ENCODE measurements around the gene SPAG6. TPM values are rescaled to one million over a fixed set of nuclear protein-coding genes. Genes with fewer than 3 reads are reported as not detected.

Gene SPAG6
- total RNA-seq, 1 donor from 2014 or later: not detected

- intact Hi-C loops (cut with DNase I): no loop called here
Measured at GRCh38 chr10:22442468-22442867, 97.2 kb downstream of the SPAG6 start.

GRCh38 chr10:22443175-22443901, 98.0 kb downstream of the SPAG6 start:
- intact Hi-C loops (cut with DNase I): no loop called here
- no peak for DNase-seq (ENCODE audit: low spot score)

More at GRCh38 chr10:22442468-22442867, 97.2 kb downstream of the SPAG6 start:
- DNase-seq (ENCODE audit: low spot score): no peak

DNA sequence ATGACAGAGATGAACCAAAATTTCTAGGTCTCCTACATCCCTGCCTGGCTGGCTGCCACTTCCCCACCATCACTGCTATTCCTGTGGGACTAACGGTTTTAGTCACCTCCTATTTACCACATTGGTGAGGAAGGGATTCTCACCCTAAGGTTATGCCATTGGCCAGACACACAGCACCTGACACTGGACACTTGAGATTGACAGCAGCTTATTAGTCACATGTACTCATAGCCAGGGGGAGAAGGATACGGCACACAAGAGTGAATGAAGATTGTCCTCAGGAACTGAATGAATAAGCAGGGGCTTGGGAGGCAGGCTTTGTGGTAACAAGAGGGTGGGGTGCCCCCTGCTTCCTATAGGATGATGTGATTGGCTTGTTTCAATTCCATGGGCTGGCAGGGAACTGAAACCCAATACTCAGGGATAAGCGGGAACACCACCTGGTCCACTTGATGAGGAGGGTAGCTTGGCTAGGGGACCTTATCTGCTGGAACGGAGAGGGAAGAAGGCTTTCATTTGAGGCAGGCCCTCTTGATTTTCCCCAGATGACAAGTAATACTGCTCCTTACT, 99.0 kb downstream of the SPAG6 start:
- DNase-seq (ENCODE audit: low spot score): no peak
- intact Hi-C loops (cut with DNase I): no loop called here

DNA sequence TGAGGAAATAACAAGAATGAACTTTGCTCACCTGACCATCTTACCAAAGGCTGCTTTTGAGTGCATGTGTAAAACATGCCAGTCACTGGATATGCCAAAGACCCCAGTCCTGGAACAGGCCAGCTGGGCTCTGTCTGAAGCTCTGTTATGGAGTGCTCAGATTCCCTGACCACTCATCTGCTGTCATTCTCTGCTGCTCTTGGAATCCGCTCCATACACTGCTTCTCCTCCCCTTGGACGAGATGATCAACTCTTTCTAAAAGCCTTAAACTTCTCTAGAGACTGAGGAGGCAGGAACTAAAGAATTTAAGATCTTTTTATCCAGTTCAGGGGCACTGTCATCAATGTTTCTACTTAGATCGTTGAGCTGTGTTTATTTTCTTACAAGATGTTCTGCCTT, 100.2 kb downstream of the SPAG6 start:
- no peak for DNase-seq (ENCODE audit: low spot score)
- intact Hi-C loops (cut with DNase I): no loop called here

GRCh38 chr10:22447068-22447467, 101.8 kb downstream of the SPAG6 start:
- DNase-seq (ENCODE audit: low spot score): no peak
- intact Hi-C loops (cut with DNase I): no loop called here

DNA sequence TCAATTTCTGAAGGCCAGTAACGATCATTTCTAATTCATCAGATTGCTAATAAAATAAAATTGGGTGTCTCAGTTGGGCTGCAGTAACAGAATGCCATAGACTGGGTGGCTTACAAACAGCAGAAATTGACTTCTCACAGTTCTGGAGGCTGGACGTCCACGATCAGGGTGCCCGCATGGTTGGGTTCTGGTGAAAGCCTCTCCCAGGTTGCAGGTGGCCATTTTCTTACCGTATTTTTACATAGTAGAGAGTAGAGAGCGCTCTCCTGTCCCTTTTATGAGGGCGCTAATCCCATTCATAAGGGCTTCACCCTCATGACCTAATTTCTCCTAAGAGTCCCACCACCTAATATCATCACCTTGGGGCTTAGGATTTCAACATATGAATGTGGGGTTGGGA, 106.0 kb downstream of the SPAG6 start:
- intact Hi-C loops (cut with DNase I): no loop called here
- DNase-seq (ENCODE audit: low spot score): no peak

DNA sequence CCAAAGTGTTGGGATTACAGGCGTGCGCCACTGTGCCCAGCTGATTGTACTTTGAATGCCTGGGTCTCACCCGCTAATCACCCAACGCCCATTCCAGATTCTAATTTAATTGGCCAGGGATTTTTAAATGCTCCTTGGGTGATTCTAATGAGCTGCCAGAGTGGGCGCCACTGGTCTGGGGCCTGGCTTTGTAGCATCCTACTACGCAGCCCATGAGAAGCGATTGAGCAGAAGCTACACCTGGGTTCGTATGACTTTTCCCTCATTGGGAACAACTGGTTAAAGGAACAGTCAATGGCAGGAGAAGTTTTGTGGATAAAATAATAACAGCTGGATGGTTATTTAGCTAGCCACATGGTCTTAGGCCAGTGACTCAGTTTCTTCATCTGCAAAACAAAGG, 108.0 kb downstream of the SPAG6 start:
- intact Hi-C loops (cut with DNase I): no loop called here
- no peak for DNase-seq (ENCODE audit: low spot score)

- intact Hi-C loops (cut with DNase I): no loop called here
- DNase-seq (ENCODE audit: low spot score): no peak
Measured at GRCh38 chr10:22453948-22454591, 108.8 kb downstream of the SPAG6 start.

DNA sequence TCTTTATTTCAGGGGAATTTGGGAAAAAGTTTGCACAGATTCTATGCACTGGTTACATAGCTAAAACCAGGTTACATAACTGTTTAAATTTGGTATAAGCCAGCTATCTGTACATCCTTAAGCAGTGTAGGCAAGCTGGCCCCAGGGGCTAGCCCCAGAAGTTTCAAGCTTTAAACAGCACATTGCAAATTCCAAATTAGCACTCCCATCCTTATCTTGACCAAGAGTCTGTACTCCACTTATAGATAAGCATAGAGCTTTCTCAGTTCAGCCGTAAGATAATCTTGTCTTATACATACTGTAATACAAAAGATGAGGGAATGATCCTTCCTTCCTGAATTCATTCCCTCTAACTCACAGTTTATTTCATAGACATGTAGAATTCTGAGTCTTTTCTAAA, 109.3 kb downstream of the SPAG6 start:
- intact Hi-C loops (cut with DNase I): no loop called here

DNA sequence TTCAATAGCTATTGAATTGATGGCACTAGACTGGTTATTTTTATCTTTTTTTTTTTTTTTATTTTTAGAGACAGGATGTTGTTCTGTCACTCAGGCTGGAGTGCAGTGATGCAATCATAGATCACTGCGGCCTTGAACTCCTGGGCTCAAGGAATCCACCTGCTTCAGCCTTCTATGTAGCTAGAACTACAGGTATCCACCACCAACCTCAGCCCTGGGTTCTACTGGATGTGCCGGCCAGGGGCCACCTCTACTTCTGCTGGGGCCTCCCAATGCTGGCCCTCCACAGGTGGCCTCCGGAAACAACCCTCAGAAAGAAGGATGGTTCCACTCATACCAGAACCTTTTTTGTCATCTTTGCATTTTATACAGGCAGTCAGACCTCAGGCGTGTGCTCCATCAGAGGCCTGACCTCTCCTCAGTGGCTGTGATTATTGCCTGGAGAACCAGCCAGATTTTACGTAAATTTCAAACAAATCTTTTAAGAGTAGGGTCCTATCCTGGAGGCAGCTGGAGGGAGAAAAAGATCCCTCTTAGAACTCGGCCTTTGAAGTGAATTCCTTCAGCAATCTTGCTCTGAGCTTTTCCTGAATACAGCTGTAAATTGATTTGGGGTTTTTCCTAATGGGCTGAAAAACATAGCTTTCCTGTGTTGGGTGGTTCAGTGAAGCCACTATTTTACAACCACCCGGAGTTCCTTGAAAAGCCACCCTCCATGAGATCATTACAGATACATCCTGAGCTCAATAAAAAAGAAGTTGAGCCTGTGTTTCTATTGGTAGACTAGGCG, 110.0 kb downstream of the SPAG6 start:
- intact Hi-C loops (cut with DNase I): no loop called here
- DNase-seq (ENCODE audit: low spot score): no peak

More for the DNA sequence above, 109.3 kb downstream of the SPAG6 start:
- DNase-seq (ENCODE audit: low spot score): no peak

DNA sequence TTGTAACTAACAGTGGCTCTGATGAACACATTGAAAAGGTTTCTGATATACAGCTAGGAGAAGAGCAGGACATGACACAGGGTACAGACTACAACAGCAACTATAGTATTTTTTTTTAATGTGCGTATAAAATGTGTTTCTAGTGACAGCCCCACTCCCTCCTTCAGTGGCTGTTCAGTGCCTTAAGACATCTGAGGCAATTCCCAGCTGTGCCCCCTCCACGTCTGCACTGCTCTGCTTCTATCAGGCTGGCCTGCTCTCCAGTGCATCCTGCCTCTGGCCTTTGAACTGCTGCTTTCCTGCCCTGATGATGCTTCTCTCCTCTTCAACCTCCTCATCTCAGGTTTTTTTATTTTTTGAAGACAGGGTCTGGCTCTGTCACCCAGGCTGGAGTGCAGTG, 111.2 kb downstream of the SPAG6 start:
- DNase-seq (ENCODE audit: low spot score): no peak
- intact Hi-C loops (cut with DNase I): no loop called here

DNA sequence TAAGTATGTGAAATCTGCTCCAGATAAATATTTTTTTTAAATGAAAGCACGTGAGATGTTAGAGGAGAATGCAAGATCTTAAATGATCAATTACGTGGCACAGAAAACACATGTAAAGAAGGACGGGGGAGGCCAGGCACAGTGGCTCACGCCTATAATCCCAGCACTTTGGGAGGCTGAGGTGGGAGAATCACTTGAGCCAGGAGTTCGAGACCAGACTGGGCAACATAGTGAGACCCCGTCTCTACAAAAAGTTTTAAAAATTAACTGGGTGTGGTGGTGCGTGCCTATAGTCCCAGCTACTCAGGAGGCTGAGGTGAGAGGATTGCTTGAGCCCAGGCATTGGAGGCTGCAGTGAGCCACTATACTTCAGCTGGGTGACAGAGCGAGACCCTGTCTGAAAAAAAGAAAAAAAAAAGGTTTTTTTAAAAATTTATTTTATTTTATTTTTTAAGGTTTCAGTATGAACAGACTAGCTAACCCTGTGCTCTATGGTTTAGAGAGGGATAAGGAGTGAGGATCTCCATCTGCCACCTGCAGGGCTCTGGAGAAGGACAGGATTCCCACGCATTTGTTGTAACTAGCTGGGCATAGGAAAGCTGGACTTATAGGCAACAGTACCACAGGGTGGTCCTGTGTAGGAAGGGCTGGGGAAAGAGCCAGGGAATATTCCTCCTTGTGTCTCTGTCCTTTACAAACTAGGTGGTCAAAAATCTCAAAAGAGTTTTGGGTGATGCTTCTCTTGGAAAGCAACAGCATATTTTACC, 113.2 kb downstream of the SPAG6 start:
- no peak for DNase-seq (ENCODE audit: low spot score)
- intact Hi-C loops (cut with DNase I): no loop called here

GRCh38 chr10:22459496-22459895, 114.2 kb downstream of the SPAG6 start:
- intact Hi-C loops (cut with DNase I): no loop called here
- DNase-seq (ENCODE audit: low spot score): no peak

- intact Hi-C loops (cut with DNase I): no loop called here
- DNase-seq (ENCODE audit: low spot score): no peak
Measured at GRCh38 chr10:22460101-22460500, 114.8 kb downstream of the SPAG6 start.

- intact Hi-C loops (cut with DNase I): no loop called here
Measured at GRCh38 chr10:22460531-22461403, 115.5 kb downstream of the SPAG6 start.

DNA sequence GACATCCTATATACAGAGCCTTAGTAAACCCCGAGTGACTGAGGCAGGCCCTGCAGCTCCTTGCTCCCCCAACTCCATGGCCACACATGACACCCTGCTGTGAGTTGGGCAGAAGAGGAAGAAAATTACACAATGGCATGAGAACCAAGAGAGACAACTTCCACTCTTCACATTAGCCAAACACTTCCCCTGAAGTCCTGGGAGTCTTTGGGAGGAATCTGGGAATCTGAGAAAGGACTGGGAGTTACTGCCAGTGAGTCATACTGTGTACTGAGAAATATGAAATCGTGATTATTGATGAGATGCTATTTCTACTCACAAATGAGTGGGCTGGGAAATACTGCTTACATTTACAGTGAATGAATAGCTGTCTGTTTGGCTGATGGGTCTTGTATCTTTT, 116.6 kb downstream of the SPAG6 start:
- intact Hi-C loops (cut with DNase I): no loop called here
- DNase-seq (ENCODE audit: low spot score): no peak

More at GRCh38 chr10:22460531-22461403, 115.5 kb downstream of the SPAG6 start:
- no peak for DNase-seq (ENCODE audit: low spot score)

DNA sequence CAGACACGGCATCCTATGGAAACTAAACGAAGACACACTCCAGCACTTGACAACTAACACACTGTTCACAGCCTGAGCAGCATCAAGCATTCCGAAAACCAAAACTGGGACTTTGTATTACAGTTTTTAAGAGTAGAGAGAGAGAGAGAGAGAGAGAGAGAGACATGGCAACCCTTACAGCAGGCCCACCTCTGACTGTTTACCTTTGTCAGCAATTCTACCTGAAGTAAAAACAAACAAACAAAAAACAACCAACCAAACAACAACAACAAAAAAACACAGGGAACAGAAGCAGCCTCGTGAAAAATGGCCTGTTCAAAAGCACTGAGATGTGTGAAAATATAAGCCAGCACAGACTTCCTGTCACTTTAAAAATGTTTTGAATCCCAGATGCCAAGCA, 118.0 kb downstream of the SPAG6 start:
- intact Hi-C loops (cut with DNase I): no loop called here
- no peak for DNase-seq (ENCODE audit: low spot score)

- intact Hi-C loops (cut with DNase I): no loop called here
- DNase-seq (ENCODE audit: low spot score): no peak
Measured at GRCh38 chr10:22464966-22465629, 119.8 kb downstream of the SPAG6 start.

Data from cardiac septum (tissue), 1 donor.